Measurements from ENCODE around the gene CALHM5. TPM values are rescaled to one million over a fixed set of nuclear protein-coding genes. Genes with fewer than 3 reads are reported as not detected.

The CALHM5 gene
- total RNA-seq, result not detected

DNA sequence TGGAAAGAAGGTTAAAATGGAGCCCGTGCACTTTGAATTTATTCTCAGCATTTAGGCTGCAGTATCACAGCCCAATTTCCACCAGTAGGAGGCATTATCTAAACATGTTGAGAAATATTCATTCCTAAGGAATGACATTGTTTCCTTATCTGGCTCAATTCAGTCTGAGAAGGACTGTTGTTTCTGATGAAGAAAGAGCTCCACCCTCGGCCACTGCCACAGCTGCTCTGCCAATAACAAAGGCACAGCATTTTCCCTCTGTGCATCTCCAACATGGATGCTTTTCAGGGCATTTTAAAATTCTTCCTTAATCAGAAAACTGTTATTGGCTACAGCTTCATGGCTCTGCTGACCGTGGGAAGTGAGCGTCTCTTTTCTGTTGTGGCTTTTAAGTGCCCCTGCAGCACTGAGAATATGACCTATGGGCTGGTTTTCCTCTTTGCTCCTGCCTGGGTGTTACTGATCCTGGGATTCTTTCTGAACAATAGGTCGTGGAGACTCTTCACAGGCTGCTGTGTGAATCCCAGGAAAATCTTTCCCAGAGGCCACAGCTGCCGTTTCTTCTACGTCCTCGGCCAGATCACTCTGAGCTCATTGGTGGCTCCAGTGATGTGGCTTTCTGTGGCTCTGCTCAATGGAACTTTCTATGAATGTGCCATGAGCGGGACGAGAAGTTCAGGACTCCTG is at the start of gene CALHM5:
CALHM5 (plus strand) TSS at position 216 of the 687 bp plus-strand sequence; CDS start at position 274, 58 bp downstream.
- Mint-ChIP-seq H3K27ac (no peak within 1 kb of the TSS), H3K4me1 (ENCODE audit: low read depth) (no peaks in the 10 kb centered on the region), H3K4me3 (no peak within 1 kb of the TSS), H3K9me3 (peaks cover 7% of the 10 kb centered on the region), H3K36me3 (ENCODE audit: low read depth) (no peaks in the 10 kb centered on the region), H3K27me3 (peaks cover 2% of the 10 kb centered on the region)
- no peak for ATAC-seq
- intact Hi-C loops (cut with micrococcal nuclease), result no loop called here
- TF ChIP-seq, protein P1, sequence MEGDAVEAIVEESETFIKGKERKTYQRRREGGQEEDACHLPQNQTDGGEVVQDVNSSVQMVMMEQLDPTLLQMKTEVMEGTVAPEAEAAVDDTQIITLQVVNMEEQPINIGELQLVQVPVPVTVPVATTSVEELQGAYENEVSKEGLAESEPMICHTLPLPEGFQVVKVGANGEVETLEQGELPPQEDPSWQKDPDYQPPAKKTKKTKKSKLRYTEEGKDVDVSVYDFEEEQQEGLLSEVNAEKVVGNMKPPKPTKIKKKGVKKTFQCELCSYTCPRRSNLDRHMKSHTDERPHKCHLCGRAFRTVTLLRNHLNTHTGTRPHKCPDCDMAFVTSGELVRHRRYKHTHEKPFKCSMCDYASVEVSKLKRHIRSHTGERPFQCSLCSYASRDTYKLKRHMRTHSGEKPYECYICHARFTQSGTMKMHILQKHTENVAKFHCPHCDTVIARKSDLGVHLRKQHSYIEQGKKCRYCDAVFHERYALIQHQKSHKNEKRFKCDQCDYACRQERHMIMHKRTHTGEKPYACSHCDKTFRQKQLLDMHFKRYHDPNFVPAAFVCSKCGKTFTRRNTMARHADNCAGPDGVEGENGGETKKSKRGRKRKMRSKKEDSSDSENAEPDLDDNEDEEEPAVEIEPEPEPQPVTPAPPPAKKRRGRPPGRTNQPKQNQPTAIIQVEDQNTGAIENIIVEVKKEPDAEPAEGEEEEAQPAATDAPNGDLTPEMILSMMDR (IDR thresholded peaks at IDR 0.05), result no peak
- no peak for DNase-seq
- CTCF ChIA-PET, result interaction anchor here (1.0 to 1.8 kb wide), 4 partner anchors 15 to 30 kb away, joined by 3 to 6 read pairs (median 4); no protein-coding TSS in a partner anchor
- POLR2A ChIA-PET, result no interaction called here

- Mint-ChIP-seq H3K36me3 (ENCODE audit: low read depth) (no peaks in the 10 kb centered on the region), H3K27me3 (peaks cover 25% of the 10 kb centered on the region), H3K9me3 (no peaks in the 10 kb centered on the region), H3K27ac (peak overlapping the region; percentile 62), H3K4me1 (ENCODE audit: low read depth) (peaks cover 18% of the 10 kb centered on the region), H3K4me3 (peak overlapping the region; percentile 69)
- DNase-seq (peak; percentile 72), ATAC-seq (peak; percentile 93)
- ChIA-PET CTCF (no interaction called here), POLR2A (no interaction called here)
- TF ChIP-seq, protein P1 (IDR thresholded peaks at IDR 0.05), result peak; percentile 11
- intact Hi-C loops (cut with micrococcal nuclease), result loop anchor here (5.0 kb wide), 1 partner anchor 185 kb away; the partner anchor contains the start of gene TSPYL1
These were observed 49.2 kb upstream of the CALHM5 start for GRCh38 chr6:116461932-116462885.

- ChIA-PET POLR2A (no interaction called here), CTCF (interaction anchor here (1.4 kb wide), 1 partner anchor 100 kb away, joined by 3 read pairs; no protein-coding TSS in a partner anchor)
- peaks cover 18% of the 10 kb centered on the region for H3K4me1 Mint-ChIP-seq (ENCODE audit: low read depth)
- H3K9me3 Mint-ChIP-seq, result no peaks in the 10 kb centered on the region
- intact Hi-C loops (cut with micrococcal nuclease), result loop anchor here (5.0 kb wide), 1 partner anchor 186 kb away; the partner anchor contains the start of gene TSPYL1
- no peak overlapping the region for H3K4me3 Mint-ChIP-seq
- ATAC-seq, result no peak
- H3K36me3 Mint-ChIP-seq (ENCODE audit: low read depth), result no peaks in the 10 kb centered on the region
- no peak for DNase-seq
- TF ChIP-seq, protein P1 (IDR thresholded peaks at IDR 0.05), result no peak
- peaks cover 25% of the 10 kb centered on the region for H3K27me3 Mint-ChIP-seq
- no peak overlapping the region for H3K27ac Mint-ChIP-seq
These were observed 48.1 kb upstream of the CALHM5 start for GRCh38 chr6:116463301-116463700.

DNA sequence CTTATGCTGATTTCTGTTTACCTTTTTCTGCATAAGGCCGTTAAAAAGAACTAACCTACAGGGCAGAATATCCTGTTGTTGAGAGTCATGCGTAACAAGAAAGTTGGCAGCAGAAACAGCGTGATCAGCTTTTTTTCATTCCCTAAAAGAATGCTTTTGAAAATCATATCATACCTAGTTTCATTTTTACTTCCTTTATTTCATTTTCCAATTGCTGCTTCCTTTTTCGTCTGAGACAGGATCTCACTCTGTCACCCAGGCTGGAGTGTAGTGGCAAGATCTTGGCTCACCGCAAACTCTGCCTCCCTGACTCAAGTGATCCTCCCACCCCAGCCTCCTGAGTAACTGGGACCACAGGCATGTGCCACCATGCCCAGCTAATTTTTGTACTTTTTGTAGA is 46.2 kb upstream of the CALHM5 start:
- ATAC-seq, result no peak

More for the DNA sequence above, 46.2 kb upstream of the CALHM5 start:
- ChIA-PET CTCF (interaction anchor here (0.8 kb wide), 1 partner anchor 72 kb away, joined by 3 read pairs; no protein-coding TSS in a partner anchor), POLR2A (no interaction called here)
- Mint-ChIP-seq H3K9me3 (no peaks in the 10 kb centered on the region), H3K4me1 (ENCODE audit: low read depth) (peaks cover 18% of the 10 kb centered on the region), H3K27ac (no peak overlapping the region), H3K4me3 (no peak overlapping the region), H3K36me3 (ENCODE audit: low read depth) (no peaks in the 10 kb centered on the region), H3K27me3 (peaks cover 24% of the 10 kb centered on the region)
- DNase-seq, result no peak
- TF ChIP-seq, protein P1 (IDR thresholded peaks at IDR 0.05), result no peak
- intact Hi-C loops (cut with micrococcal nuclease), result no loop called here
